Neural progenitor cell (in vitro differentiated cells): ENCODE measurements around the gene PDE11A.

ENCODE experiments used
- EZH2 ChIP-seq: fragments of 200-600 bp; sonication (generic); IDR thresholded peaks from 2 replicates; pipeline ENCODE4 v1.6.1; 2017; ENCODE audit warnings: antibody characterized with exemption, mild to moderate bottlenecking, moderate library complexity
- EZH2phosphoT487 ChIP-seq: fragments of 200-600 bp; sonication (generic); IDR thresholded peaks from 2 replicates; pipeline ENCODE4 v1.6.1; 2017; ENCODE audit warnings: antibody characterized with exemption
- TF ChIP-seq, protein P1 (sequence below): fragments of 200-600 bp; sonication (generic); IDR thresholded peaks from 2 replicates; pipeline ENCODE4 v1.5.1; 2017; ENCODE audit warnings: antibody characterized with exemption, mild to moderate bottlenecking

DNA sequence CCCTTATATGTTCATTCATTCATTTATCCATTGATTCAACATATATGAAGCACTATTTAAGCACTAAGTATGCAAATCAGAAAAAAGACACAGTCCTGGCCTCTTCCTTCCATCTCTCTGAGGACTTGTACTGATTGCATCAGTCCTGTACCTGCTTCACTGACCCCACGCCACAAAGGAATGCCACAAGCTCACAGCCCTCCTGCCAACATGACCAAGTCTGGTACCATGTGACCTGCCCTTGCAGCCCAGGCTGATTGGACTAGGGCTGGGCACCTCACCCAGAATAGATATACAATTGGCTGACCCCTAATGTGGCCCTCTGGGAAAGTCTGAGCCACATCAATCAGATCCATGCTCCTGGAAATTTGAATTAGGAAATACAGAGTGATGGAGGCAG, 483.4 kb downstream of the PDE11A start:
- TF ChIP-seq, protein P1, sequence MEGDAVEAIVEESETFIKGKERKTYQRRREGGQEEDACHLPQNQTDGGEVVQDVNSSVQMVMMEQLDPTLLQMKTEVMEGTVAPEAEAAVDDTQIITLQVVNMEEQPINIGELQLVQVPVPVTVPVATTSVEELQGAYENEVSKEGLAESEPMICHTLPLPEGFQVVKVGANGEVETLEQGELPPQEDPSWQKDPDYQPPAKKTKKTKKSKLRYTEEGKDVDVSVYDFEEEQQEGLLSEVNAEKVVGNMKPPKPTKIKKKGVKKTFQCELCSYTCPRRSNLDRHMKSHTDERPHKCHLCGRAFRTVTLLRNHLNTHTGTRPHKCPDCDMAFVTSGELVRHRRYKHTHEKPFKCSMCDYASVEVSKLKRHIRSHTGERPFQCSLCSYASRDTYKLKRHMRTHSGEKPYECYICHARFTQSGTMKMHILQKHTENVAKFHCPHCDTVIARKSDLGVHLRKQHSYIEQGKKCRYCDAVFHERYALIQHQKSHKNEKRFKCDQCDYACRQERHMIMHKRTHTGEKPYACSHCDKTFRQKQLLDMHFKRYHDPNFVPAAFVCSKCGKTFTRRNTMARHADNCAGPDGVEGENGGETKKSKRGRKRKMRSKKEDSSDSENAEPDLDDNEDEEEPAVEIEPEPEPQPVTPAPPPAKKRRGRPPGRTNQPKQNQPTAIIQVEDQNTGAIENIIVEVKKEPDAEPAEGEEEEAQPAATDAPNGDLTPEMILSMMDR = no peak
- no peak for TF ChIP-seq EZH2
- TF ChIP-seq EZH2phosphoT487 = no peak
